Measurements from ENCODE around the gene HCST. TPM values are rescaled to one million over a fixed set of nuclear protein-coding genes. Genes with fewer than 3 reads are reported as not detected.
"Not testable (repeated sequence)": the region's sequence is repeated elsewhere in the genome, so short reads cannot be mapped to it uniquely, and the experiment has no call there.

HCST gene
- total RNA-seq, 1 donor from 2014 or later: 6.8 TPM

GRCh38 chr19:35904311-35905068, 2.2 kb downstream of the HCST start:
- no peak for DNase-seq (ENCODE audit: low spot score)

GRCh38 chr19:35905178-35905727, 2.9 kb downstream of the HCST start:
- no peak for DNase-seq (ENCODE audit: low spot score)

- DNase-seq (ENCODE audit: low spot score): no peak
Measured at GRCh38 chr19:35907377-35907745, 5.0 kb downstream of the HCST start.

DNA sequence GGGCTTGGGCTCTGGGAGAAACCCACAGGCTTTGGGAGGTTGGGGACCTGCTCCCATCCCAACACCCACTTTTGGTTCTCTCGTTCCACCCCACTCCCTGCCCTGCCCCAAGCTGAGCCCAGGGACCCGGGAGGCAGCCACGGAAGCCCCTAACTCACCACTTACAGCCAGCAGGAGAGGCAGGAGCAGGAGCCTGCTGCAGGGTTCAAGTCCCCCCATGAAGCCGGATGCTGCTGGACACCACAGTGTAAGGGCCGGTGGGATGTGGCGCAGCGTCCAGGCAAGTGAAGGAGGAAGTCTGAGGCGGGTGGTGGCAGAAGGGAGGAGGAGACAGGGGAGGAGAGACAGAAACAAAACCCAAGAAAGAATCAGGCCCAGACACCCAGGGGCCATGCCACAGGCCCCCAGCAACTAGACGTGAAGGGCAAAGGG, 5.7 kb downstream of the HCST start, which contains the start of gene TYROBP:
Gene TYROBP (minus strand): TSS at position 286 of the 432 bp plus-strand sequence. CDS start 67 bp downstream, at position 219.
- DNase-seq (ENCODE audit: low spot score): no peak

- DNase-seq (ENCODE audit: low spot score): peak; percentile 71
Measured at GRCh38 chr19:35908973-35909683, 6.8 kb downstream of the HCST start.

GRCh38 chr19:35909684-35910035, 7.3 kb downstream of the HCST start:
- no peak for DNase-seq (ENCODE audit: low spot score)

DNA sequence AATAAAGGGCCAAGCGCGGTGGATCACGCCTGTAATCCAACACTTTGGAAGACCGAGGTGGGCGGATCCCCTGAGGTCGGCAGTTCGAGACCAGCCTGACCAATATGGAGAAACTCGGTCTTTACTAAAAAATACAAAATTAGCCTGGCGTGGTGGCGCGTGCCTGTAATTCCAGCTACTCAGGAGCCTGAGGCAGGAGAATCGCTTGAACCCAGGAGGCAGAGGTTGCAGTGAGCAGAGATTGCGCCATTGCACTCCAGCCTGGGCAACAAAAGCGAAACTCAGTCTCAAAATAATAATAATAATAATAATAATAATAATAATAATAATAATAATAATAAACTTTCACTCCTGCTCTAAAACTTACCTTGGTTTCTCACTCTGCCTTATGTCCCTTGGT, 8.0 kb downstream of the HCST start:
- DNase-seq (ENCODE audit: low spot score): not testable (repeated sequence)

DNA sequence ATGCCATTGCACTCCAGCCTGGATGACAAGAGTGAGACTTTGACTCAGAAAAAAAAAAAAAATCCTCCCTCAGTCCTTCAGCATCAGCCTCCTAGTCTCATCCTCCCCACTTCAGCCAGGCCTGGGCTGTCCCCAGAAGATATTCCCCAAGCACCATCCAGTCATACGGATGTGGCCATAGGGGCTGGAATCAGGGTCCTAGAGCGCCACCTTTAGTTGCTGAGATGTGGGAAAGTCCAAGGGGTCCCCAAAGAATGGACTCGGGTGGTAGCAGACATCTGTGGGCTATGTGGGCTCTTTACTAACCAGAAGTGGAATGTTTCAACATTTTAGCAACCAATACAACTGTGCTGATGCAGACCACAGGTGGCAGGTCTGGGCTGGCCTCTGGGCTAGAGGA, 8.8 kb downstream of the HCST start:
- no peak for DNase-seq (ENCODE audit: low spot score)

DNA sequence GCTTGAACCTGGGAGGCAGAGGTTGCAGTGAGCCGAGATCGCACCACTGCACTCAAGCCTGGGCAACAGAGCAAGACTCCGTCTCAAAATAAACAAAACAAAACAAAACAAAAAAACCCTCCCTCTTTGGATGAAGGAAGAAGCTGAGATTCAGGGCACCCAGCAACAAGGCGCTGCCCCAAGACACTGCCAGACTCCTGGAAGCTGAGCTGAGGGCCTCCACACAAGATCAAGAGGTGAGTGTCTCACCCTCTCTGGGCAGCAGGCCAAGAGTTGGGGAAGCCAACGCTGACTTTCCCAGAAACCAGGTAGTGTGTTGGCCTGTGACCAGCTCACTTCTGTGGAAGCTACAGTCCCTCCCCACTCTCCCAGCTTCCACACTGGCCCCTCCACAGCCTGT, 9.5 kb downstream of the HCST start:
- no peak for DNase-seq (ENCODE audit: low spot score)

DNA sequence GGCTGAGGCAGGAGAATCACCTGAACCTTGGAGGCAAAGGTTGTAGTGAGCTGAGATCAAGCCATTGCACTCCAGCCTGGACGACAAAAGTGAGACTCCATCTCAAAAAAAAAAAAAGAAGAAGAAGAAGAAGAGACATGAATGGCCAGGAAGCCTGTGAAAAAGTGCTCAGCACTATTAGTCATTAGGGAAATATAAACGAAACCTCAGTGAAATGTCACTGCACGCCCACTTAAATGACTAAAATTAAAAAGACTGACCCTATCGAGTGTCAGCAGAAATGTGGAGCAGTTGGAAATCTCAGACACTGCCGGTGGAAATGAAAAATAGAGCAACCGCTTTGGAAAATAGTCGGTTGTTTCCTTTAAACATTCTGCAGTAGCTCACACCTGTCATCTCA, 11.3 kb downstream of the HCST start:
- DNase-seq (ENCODE audit: low spot score): no peak

GRCh38 chr19:35915443-35915842, 13.1 kb downstream of the HCST start:
- DNase-seq (ENCODE audit: low spot score): no peak

DNA sequence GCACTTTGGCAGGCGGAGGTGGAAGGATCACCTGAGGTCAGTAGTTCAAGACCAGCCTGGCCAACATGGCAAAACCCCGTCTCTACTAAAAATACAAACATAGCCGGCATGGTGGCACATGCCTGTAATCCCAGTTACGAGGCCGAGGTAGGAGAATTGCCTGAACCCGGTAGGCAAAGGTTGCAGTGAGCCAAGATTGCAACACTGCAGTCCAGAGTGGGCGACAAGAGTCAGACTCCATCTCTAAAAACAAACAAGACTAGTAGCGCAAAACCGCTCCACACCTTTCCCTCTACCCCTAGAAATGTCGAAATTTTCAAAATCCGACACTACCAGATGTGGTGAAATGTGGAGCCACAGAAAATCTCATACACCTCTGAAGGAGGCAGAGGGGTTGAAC, 17.0 kb downstream of the HCST start:
- no peak for DNase-seq (ENCODE audit: low spot score)

GRCh38 chr19:35921012-35921411, 18.7 kb downstream of the HCST start:
- DNase-seq (ENCODE audit: low spot score): no peak

GRCh38 chr19:35925501-35925900, 23.2 kb downstream of the HCST start:
- DNase-seq (ENCODE audit: low spot score): no peak

- no peak for DNase-seq (ENCODE audit: low spot score)
Measured at GRCh38 chr19:35928507-35928906, 26.2 kb downstream of the HCST start.

GRCh38 chr19:35929876-35930275, 27.5 kb downstream of the HCST start:
- no peak for DNase-seq (ENCODE audit: low spot score)

GRCh38 chr19:35931161-35931873, 29.0 kb downstream of the HCST start:
- peak; percentile 99 for DNase-seq (ENCODE audit: low spot score)

GRCh38 chr19:35931874-35932202, 29.5 kb downstream of the HCST start:
- no peak for DNase-seq (ENCODE audit: low spot score)

DNA sequence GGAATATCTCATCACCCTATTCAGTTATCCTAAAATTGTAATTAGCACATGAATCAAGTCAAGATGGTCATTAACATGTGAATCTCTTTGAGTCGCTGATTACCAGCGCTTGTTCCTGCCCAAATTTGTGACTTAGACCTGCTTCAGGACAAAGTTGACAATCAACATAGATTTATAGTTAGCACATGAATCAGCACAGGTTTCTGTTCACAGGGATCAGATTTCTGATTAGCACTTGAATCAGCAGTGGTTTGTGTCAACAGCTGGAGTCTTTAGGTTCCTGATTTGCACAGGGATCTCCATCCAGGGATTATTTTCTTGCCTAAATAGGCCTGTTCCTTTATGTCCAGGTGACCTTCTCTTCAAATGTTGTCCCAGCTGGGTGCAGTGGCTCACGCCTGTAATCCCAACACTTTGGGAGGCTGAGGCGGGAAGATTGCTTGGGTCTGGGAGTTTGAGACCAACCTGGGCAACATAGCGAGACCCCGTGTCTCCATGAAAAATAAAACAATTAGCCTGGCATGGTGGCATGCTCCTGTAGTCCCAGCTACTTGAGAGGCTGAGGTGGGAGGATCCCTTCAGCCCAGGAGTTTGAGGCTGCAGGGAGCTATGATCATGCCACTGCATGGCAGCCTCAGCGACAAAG, 30.1 kb downstream of the HCST start:
- no peak for DNase-seq (ENCODE audit: low spot score)

DNA sequence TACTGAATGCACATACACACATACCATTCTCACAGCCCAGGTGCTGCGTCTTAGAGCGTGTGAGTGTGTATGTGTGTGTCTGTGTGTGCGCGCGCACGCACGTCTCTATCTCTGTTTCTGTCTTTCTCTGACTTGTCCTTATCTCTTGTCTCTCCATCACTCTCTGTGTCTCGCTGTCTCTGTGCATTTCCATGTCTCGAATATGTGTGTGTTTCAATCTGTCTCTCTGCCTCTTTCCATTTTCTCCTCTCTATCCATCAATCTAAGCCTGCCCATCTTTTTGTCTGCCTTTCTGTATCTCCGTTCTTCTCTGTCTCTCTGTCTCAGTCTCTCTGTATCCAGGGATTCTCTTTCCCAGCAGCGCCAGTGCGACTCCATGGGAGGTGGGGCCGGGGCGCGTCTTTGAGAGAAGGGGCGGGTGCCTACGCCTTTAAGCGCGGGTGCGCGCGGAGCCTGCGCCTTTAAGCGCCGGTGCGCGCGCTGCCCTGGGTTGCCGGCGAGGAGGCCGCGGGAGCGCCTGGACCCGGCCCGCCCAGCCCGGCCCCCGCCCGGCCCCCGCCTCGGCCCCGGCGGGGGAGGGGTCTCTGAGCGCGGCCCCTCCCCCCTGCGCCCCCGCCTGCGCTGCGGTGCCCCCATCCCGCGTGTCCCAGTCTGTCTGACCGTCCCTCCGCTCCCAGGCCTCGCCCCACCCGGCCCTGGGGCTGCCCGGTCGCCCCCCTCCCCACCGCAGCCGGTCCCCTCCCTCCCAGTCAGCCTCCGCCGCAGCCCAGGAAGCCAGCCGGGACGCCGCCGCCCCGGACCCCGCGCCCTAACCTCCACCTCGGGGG, 33.8 kb downstream of the HCST start, which contains the start of gene LRFN3:
Gene LRFN3 (plus strand): TSS at position 464 of the 827 bp plus-strand sequence. CDS start 3,052 bp downstream, outside the sequence.
- peak; percentile 57 for DNase-seq (ENCODE audit: low spot score)

- no peak for DNase-seq (ENCODE audit: low spot score)
Measured at GRCh38 chr19:35936738-35937268, 34.5 kb downstream of the HCST start.
